ENCODE measurements around the gene MARVELD1. TPM values are rescaled to one million over a fixed set of nuclear protein-coding genes. Genes with fewer than 3 reads are reported as not detected.

MARVELD1 gene
- total RNA-seq, 1 experiment from 2014 or later = 53.1 TPM

DNA sequence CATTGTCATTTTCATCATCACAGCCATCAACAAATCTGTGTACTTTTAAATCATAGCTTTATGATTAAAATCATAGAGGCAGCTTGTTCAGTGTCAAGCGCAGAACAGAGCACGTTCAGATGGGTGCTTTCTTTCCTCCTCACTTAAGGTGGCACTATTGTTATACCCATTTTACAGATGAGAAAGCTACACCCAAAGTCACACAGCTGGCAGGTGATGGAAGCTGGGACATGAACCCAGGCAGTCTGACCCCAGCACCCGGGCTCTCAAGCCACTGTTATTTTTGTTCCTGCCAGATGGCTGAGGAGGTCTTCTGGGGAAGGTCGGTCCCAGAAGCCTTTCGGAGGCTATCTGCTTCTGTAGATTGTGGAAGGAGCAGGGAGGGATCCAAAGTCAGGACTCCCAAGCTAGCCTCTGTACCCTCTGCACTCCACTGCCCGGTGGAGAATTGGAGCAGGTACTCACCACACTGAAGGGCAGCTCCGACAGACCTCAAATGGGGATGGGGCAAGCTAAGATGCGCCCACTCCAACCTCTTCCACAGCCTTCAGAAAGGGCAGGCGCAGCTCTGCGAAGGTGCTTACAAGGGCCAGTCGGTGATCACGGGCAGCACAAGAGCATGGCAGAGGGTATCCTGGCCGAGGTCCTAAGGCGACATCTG lies 27.1 kb upstream of the MARVELD1 start:
- Histone ChIP-seq H3K4me3 (ENCODE audit: low read depth in 2 of 2, low read length in 2 of 2) (peak overlapping the region; percentile 72 to 73), H3K4me1 (ENCODE audit: control insufficient read depth, insufficient read depth, low read length) (peaks cover 35% of the 10 kb centered on the region), H3K36me3 (ENCODE audit: control insufficient read depth, insufficient read depth, low read length) (no peaks in the 10 kb centered on the region), H3K9me3 (ENCODE audit: control insufficient read depth, insufficient read depth, low read depth, low read length) (no peaks in the 10 kb centered on the region), H3K27me3 (ENCODE audit: control insufficient read depth, insufficient read depth, low read length) (no peaks in the 10 kb centered on the region), H3K27ac (ENCODE audit: low read length) (peak overlapping the region; percentile 75)
- in situ Hi-C loops (cut with HindIII; ENCODE audit: low pct_unique_long_range_greater_than_20kb, low sequenced_read_pairs) = loop anchor here (5.0 kb wide), 1 partner anchor 41 kb away; no protein-coding TSS in a partner anchor
- POLR2A ChIA-PET = no interaction called here
- CTCF ChIA-PET = interaction anchor here (0.6 to 2.2 kb wide), 5 partner anchors 8 to 59 kb away, joined by 3 to 13 read pairs (median 7); no protein-coding TSS in a partner anchor
- no peak for DNase-seq (ENCODE audit: low read depth, low spot score)
- BruUV-seq (replicated peaks) = no TSS peak
- peak; percentile 40 for ATAC-seq
- intact Hi-C loops (cut with micrococcal nuclease; ENCODE audit: unreplicated experiment) = no loop called here
- TF ChIP-seq POLR2AphosphoS5 (IDR thresholded peaks at IDR 0.05; ENCODE audit: low read depth, low read length) = no peak
- TF ChIP-seq SIN3A (IDR thresholded peaks at IDR 0.05; ENCODE audit: borderline replicate concordance, insufficient read depth, low read depth, low read length) = no peak

DNA sequence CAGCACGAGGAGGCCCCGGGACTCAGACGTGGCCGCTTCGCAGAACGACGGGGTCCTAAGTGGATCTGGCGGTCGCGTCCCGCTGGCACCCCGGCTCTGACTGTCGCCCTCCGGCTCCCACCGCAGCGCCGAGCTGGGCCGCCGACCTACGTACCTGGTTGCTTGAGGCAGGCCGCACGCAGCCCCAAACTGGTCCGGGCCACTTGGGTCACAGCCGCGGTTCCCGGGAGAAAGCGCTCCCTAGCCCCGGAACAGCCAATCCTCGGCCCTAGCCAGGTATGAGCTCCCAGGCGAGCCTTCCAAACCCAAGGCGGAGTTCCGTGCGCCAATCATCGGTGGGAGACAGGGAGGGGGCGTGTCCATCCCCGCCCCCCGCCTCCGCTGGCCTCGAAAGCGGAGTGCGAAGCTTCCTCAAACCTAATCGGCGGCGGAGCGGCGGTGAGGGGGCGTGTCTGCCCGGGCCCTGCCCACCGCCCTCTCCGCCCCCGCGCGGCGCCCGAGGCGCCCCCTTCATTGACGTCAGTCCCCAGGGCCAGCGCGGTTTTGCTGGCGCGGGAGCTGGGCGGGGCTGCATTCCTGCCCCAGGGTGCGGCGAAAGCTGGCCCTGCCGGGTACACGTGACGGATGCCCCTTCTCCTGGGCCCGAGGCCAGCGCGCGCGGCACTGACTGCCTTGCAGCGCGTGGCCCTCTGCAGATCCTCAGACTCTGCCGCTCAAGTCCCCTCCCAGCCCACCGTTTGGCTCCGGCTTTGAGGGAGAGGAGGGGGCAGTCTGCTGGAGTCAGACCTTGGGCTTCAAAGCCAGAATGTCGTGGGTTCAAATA lies 26.4 kb upstream of the MARVELD1 start, which contains the start of gene AVPI1:
AVPI1 (minus strand) TSS at position 280 of the 823 bp plus-strand sequence. CDS start 7,336 bp downstream, outside the sequence.
- peak within 1 kb of the TSS; percentile 95 for H3K27ac ChIP-seq (ENCODE audit: low read length)
- in situ Hi-C loops (cut with HindIII; ENCODE audit: low pct_unique_long_range_greater_than_20kb, low sequenced_read_pairs) (loop anchor here (5.0 kb wide), 1 partner anchor 40 kb away; no protein-coding TSS in a partner anchor), intact Hi-C loops (cut with micrococcal nuclease; ENCODE audit: unreplicated experiment) (no loop called here)
- peak within 1 kb of the TSS; percentile 72 to 73 for H3K4me3 ChIP-seq (ENCODE audit: low read depth in 2 of 2, low read length in 2 of 2)
- no peaks in the 10 kb centered on the region for H3K9me3 ChIP-seq (ENCODE audit: control insufficient read depth, insufficient read depth, low read depth, low read length)
- ChIA-PET CTCF (interaction anchor here (0.5 to 2.2 kb wide), 6 partner anchors 9 to 142 kb away, joined by 3 to 13 read pairs (median 6); partner anchors contain the start of gene PI4K2A), POLR2A (interaction anchor here (0.6 kb wide), 1 partner anchor 1900 kb away, joined by 3 read pairs; no protein-coding TSS in a partner anchor)
- ATAC-seq = peak; percentile 92
- TF ChIP-seq, protein P1, sequence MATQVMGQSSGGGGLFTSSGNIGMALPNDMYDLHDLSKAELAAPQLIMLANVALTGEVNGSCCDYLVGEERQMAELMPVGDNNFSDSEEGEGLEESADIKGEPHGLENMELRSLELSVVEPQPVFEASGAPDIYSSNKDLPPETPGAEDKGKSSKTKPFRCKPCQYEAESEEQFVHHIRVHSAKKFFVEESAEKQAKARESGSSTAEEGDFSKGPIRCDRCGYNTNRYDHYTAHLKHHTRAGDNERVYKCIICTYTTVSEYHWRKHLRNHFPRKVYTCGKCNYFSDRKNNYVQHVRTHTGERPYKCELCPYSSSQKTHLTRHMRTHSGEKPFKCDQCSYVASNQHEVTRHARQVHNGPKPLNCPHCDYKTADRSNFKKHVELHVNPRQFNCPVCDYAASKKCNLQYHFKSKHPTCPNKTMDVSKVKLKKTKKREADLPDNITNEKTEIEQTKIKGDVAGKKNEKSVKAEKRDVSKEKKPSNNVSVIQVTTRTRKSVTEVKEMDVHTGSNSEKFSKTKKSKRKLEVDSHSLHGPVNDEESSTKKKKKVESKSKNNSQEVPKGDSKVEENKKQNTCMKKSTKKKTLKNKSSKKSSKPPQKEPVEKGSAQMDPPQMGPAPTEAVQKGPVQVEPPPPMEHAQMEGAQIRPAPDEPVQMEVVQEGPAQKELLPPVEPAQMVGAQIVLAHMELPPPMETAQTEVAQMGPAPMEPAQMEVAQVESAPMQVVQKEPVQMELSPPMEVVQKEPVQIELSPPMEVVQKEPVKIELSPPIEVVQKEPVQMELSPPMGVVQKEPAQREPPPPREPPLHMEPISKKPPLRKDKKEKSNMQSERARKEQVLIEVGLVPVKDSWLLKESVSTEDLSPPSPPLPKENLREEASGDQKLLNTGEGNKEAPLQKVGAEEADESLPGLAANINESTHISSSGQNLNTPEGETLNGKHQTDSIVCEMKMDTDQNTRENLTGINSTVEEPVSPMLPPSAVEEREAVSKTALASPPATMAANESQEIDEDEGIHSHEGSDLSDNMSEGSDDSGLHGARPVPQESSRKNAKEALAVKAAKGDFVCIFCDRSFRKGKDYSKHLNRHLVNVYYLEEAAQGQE (IDR thresholded peaks at IDR 0.05; ENCODE audit: insufficient read depth in 1 of 2, low read depth in 2 of 2, low read length in 1 of 2) = no peak
- TF ChIP-seq POLR2AphosphoS5 (IDR thresholded peaks at IDR 0.05; ENCODE audit: low read depth, low read length) (peak; percentile 55), TCF7L2 (IDR thresholded peaks at IDR 0.05; ENCODE audit: low read depth, low read length) (peak; percentile 78), SIN3A (IDR thresholded peaks at IDR 0.05; ENCODE audit: borderline replicate concordance, insufficient read depth, low read depth, low read length) (0 out of 2 replicates have a peak, but pooled peaks have one; percentile 6)
- TF ChIP-seq, protein P2, sequence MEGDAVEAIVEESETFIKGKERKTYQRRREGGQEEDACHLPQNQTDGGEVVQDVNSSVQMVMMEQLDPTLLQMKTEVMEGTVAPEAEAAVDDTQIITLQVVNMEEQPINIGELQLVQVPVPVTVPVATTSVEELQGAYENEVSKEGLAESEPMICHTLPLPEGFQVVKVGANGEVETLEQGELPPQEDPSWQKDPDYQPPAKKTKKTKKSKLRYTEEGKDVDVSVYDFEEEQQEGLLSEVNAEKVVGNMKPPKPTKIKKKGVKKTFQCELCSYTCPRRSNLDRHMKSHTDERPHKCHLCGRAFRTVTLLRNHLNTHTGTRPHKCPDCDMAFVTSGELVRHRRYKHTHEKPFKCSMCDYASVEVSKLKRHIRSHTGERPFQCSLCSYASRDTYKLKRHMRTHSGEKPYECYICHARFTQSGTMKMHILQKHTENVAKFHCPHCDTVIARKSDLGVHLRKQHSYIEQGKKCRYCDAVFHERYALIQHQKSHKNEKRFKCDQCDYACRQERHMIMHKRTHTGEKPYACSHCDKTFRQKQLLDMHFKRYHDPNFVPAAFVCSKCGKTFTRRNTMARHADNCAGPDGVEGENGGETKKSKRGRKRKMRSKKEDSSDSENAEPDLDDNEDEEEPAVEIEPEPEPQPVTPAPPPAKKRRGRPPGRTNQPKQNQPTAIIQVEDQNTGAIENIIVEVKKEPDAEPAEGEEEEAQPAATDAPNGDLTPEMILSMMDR (IDR thresholded peaks at IDR 0.05) = no peak
- no peaks in the 10 kb centered on the region for H3K27me3 ChIP-seq (ENCODE audit: control insufficient read depth, insufficient read depth, low read length)
- H3K36me3 ChIP-seq (ENCODE audit: control insufficient read depth, insufficient read depth, low read length) = no peaks in the 10 kb centered on the region
- no TSS peak for BruUV-seq (replicated peaks)
- DNase-seq (ENCODE audit: low read depth, low spot score) = peak; percentile 87
- peaks cover 35% of the 10 kb centered on the region for H3K4me1 ChIP-seq (ENCODE audit: control insufficient read depth, insufficient read depth, low read length)

Measured in Panc1 (cell line).